T47D (cell line): Measurements from ENCODE around the gene HOXD4.

Source experiments
- DNase-seq, 2 experiments: peaks; one replicate each; pipeline versions ENCODE4 v3.0.0 to v3.0.0-alpha.2; 2011 to 2012; ENCODE audit warnings: low read depth in 1 of 2, low spot score in 1 of 2
- JUND ChIP-seq: IDR thresholded peaks from 2 replicates; pipeline ENCODE4 v1.6.1; 2012; ENCODE audit warnings: low read depth
- in situ Hi-C: cut with HindIII; loops from 2 replicates; pipeline ENCODE4 v1.10.0; 2016; ENCODE audit warnings: low sequenced_read_pairs, low pct_unique_long_range_greater_than_20kb

Gene HOXD4

DNA sequence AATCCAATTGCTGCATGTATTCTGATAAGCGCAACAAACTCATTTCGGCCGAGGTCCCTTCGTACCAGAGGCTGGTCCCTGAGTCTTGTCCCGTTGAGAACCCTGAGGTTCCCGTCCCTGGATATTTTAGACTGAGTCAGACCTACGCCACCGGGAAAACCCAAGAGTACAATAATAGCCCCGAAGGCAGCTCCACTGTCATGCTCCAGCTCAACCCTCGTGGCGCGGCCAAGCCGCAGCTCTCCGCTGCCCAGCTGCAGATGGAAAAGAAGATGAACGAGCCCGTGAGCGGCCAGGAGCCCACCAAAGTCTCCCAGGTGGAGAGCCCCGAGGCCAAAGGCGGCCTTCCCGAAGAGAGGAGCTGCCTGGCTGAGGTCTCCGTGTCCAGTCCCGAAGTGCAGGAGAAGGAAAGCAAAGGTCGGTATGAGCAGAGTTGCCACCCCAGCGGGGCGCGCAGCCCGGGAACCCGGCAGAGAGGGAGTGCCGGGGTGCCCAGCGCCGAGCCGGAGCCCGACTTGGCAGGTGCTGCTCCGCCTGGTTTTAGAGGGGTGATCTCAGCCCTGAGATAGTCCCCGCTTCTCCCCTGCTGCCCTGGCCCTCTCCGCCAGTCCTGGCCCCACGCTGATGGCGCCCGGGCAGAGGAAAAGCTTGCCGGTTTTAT, 34.1 kb upstream of the HOXD4 start:
- in situ Hi-C loops, result no loop called here
- DNase-seq, result no peak
- no peak for TF ChIP-seq JUND

DNA sequence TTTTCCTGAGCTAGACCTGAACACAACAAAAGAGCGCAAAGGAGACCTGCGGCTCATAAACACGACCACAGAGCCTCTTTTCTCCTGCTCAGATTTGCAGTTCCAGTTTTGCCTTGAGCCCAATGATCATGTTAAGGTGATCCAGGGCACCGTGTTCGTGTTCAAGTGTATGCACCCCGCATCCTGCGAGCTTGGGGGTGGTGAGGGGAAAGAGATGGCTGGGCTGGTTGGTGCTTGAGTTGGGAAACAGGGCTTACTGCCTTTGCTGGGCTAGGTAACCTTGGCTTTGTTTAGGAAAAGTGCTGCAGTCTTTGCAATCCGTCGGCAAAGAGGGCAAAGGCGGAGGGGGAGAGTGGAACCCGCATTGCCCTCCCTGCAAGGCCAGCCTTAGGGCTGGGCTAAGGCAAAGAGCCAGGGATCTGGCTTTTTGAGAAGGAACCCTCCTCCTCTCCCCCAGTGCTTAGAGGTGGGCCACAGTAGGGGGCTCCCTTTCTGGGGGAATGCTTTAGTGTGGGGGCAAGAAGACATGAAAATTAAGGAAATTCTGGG, 33.5 kb upstream of the HOXD4 start:
- in situ Hi-C loops, result no loop called here
- TF ChIP-seq JUND, result no peak
- no peak for DNase-seq

DNA sequence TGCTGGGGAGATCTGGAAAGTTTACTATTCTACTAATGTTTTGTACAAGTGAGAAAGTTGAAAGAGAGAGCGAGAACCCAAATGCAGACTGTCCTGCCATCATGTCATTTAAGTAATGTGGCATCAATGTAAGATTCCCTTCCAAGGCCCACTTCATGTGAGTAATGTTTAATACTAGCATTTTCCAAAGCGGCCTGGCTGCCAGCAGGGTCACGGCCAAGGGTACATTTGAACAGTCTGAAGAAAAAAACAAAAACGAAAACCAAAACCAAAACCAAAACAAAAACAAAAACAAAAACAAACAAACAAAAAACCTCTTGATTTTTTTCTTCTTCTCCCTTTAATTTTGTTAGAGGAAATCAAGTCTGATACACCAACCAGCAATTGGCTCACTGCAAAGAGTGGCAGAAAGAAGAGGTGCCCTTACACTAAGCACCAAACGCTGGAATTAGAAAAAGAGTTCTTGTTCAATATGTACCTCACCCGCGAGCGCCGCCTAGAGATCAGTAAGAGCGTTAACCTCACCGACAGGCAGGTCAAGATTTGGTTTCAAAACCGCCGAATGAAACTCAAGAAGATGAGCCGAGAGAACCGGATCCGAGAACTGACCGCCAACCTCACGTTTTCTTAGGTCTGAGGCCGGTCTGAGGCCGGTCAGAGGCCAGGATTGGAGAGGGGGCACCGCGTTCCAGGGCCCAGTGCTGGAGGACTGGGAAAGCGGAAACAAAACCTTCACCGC, 32.6 kb upstream of the HOXD4 start:
- in situ Hi-C loops, result no loop called here
- DNase-seq, result peak; percentile 77 to 81
- no peak for TF ChIP-seq JUND

DNA sequence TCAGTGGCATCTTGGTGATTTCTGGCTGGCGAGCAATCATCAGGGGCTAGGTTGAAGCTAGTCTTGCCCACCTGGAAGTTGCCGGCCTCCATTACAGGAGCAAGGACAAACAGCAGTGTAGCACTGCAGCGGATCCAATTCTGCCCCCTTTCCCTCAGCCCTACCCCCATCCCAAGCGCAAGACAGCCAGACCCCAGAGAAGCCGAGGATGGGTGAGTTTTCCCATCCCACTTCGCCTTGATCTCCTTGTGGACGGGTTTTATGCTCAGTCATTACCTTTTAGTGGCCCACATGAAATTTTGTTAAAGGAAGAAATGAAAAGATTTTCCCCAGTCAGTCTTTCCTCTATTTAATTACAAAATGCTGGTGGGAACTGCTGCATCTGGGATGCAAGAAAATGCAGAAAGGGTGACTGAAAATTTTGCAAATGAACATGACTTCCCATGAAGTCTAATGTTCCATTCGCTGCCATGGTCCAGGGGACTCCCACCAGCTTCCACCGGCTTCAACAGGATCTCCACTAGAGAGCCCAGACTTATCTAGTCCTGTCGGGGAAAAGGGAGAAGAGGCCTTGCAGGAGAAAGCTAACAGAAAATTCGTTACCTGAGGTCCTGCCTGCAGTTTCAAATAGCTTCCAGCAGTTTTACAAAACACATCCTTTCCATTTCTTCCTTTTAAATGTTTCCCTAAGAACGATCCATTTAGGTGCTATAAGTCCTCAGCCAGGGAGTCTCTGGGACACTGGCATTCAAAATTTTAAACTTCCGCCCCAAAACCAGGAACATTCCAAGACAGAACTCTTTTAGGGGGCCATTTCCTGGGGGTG, 30.8 kb upstream of the HOXD4 start:
- in situ Hi-C loops, result no loop called here
- no peak for DNase-seq
- TF ChIP-seq JUND, result no peak

DNA sequence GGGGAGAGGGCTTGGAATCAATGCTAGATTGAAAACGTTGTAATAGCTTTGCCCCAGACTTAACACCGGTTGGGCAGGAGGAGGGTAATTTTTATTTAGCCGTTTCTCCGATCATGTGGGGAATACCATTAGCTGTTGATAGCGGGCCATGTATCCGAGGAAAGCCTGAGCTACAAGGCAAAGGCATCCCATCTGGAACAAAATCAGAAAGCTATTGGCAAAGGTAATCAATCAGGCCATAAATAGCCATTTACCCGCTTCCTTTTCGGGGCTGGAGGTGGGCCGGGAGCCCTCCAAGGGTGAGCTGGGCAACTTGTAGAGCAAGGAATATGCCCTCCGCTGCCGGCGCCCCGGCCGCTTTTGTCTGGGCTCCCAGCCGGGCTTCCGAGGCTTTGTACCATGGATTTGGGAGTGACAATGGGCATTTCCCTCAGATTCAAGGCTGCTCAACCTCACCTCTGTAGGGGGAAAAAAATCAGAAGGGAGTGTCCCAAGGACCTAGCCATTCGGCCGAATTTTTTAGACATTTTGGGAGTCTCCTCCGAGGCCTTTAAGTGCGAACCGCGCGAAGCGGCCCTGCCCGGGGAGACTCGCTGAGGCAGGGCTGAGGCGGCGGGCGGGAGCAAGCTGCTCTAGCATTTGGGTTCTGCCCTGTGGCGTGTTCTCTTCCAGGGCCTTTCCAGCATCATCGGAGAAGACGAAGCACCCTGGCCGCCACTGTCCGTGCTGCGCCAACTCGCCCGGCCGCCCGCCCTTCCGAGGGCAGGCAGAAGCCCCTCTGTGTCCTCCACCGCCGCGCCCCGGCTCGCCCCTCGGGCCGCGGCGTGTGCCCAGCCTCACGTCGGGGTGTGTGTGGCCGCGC, 29.9 kb upstream of the HOXD4 start:
- in situ Hi-C loops, result no loop called here
- no peak for DNase-seq
- TF ChIP-seq JUND, result no peak

DNA sequence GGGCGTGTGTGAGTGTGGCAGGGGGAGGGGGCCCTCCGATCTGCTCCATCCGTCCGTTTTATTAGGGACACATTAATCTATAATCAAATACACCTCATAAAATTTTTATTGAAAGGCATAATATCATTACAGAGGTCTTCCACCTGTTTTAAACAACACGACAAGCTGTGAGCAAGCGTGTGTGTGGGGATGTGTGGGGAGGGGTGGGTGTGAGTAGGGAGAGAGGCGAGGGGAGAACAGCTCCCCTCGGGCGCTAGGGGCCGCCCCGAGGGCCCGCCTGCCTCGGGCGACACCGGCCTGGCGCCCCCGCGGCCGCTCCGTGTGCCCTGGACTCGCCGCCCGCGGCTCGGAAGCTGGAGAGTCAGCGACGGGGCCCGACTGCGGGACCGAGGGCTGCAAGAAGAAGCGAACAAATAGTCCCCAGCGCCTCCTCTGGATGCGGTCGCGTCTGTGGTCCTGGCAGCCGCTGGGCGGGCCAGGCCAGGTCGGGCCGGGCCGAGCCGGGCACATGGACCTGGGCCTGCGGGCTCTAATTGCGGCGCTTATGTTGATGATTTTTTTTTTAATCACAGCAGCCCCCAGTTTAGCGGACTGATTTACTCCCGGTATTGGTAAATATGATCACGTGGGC, 29.2 kb upstream of the HOXD4 start:
- no peak for DNase-seq
- no peak for TF ChIP-seq JUND
- in situ Hi-C loops, result no loop called here

DNA sequence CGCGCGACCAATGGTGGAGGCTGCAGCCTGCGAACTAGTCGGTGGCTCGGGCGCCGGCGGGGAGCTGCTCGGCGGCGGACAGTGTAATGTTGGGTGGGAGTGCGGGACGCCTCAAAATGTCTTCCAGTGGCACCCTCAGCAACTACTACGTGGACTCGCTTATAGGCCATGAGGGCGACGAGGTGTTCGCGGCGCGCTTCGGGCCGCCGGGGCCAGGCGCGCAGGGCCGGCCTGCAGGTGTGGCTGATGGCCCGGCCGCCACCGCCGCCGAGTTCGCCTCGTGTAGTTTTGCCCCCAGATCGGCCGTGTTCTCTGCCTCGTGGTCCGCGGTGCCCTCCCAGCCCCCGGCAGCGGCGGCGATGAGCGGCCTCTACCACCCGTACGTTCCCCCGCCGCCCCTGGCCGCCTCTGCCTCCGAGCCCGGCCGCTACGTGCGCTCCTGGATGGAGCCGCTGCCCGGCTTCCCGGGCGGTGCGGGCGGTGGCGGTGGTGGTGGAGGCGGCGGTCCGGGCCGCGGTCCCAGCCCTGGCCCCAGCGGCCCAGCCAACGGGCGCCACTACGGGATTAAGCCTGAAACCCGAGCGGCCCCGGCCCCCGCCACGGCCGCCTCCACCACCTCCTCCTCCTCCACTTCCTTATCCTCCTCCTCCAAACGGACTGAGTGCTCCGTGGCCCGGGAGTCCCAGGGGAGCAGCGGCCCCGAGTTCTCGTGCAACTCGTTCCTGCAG, 28.5 kb upstream of the HOXD4 start, which contains the start of gene HOXD9:
Gene HOXD9, plus strand, starts transcription at position 37 of the 728 bp plus-strand sequence. Its CDS starts 50 bp downstream, at position 87.
- in situ Hi-C loops, result no loop called here
- no peak for DNase-seq

DNA sequence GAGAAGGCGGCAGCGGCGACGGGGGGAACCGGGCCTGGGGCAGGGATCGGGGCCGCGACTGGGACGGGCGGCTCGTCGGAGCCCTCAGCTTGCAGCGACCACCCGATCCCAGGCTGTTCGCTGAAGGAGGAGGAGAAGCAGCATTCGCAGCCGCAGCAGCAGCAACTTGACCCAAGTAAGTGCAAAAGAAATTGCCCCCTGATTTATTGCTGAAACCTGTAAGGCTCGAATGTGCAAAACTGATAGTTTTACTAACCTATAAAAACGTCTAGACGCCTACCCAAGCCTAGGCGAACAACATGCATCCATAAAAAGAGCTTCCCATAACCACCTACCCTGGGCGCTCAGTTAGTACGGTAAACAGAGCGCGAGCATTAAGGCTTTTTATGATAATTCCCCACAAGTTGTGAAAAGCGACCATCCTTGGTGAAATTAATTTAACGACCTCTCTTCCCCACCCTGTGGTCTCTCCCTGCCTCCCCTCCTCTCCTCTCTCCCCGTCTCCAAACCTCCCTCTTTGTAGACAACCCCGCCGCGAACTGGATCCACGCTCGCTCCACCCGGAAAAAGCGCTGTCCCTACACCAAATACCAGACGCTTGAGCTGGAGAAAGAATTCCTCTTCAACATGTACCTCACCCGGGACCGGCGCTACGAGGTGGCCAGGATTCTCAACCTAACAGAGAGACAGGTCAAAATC, 27.8 kb upstream of the HOXD4 start:
- in situ Hi-C loops, result no loop called here
- no peak for DNase-seq

More for the DNA sequence above, 28.5 kb upstream of the HOXD4 start, which contains the start of gene HOXD9:
- no peak for TF ChIP-seq JUND

DNA sequence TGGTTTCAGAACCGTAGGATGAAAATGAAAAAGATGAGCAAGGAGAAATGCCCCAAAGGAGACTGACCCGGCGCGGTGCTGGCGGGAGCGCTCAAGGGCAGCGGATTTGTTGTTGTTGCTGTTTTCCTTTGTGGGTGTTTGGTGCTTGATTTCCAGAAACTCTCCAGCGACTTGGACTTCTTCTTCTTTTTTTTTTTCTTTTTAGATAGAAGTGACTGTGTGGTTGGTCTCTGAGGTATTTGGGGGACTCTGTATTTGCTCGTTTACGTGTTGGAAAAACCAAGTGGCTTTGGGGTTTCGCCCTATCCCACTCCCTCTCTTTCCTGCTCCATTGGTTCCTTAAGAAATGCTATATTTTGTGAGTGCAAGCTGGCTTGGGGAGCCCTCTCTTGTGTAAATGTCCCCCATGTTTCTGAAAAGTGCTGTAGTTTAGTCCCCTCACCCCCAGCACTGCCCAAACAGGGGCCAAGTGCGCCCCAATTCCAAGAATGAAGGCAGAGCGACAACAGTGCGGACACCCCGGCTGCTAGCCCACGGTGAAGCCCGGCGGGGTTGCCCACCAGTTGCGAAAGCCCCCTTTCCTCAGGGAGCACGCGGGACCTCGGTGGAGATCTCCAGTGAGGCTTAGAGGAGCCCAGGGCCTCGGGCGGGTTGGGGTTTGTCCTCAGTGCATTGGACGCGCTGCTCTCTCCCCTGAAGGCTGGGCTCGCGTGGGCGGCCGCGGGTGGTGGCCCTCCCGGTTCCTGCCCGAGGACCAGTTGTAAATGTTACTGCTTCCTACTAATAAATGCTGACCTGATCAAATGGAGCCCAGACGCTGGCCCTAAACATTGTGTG, 27.0 kb upstream of the HOXD4 start:
- no peak for DNase-seq
- in situ Hi-C loops, result no loop called here
- no peak for TF ChIP-seq JUND

More for the DNA sequence above, 27.8 kb upstream of the HOXD4 start:
- no peak for TF ChIP-seq JUND
